IPS DF 19.7 (cell line): ENCODE data around the gene FMO3.

Experiments used
- DNase-seq: peaks from one replicate; pipeline ENCODE4 v3.0.0-alpha.2; 2013; ENCODE audit warnings: low read depth, low spot score

FMO3 gene

DNA sequence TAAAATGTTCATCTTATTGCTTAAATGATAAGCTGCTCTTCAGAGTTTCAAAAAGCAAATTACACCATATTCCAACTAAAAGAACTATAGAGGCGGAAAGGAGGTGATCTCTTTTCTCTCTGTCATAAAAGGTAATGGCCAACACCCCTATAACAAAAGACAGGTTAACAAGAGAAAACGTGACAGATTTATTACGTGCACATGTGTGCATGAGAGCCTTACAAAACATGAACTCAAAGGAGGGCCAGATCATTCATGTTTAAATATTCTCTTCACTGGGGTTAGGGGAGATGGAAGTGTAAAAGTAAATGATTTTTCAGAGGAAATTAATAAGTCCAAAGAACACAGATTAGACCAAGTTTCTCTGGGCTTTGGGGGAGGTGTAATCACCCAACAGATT lies 67.8 kb downstream of the FMO3 start:
- no peak for DNase-seq

DNA sequence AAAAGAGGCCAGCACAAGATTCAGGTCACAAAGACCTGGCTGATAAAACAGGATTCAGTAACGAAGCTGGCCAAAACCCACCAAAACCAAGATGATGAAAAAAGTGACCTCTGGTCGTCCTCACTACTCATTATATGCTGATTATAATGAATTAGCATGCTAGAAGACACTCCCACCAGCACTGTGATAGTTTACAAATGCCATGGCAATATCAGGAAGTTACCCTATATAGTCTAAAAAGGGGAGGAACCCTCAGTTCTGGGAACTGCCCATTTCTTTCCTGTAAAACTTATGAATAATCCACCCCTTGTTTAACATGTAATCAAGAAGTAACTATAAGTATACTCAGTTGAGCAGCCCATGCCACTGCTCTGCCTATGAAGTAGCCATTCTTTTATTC lies 68.4 kb downstream of the FMO3 start:
- no peak for DNase-seq

DNA sequence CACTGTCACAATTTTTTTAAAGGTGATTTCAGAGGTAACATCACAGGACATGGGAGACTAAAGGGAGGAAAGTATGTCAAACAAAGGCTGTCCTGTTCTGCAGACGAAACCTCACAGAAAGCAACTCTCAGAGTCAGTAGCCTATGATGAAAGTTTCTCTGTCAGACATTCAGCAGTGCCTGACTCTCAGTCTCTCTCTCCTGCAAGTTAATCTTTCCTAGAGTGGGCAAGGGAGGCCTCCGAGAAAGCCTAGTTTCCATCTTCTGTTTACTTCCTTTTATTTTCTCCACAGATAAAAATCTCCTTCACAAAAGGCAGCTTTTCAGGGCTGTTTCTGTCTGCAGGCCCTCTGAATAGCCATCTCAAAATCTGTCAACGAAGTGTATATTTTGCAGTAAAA lies 69.5 kb downstream of the FMO3 start:
- DNase-seq: no peak

DNA sequence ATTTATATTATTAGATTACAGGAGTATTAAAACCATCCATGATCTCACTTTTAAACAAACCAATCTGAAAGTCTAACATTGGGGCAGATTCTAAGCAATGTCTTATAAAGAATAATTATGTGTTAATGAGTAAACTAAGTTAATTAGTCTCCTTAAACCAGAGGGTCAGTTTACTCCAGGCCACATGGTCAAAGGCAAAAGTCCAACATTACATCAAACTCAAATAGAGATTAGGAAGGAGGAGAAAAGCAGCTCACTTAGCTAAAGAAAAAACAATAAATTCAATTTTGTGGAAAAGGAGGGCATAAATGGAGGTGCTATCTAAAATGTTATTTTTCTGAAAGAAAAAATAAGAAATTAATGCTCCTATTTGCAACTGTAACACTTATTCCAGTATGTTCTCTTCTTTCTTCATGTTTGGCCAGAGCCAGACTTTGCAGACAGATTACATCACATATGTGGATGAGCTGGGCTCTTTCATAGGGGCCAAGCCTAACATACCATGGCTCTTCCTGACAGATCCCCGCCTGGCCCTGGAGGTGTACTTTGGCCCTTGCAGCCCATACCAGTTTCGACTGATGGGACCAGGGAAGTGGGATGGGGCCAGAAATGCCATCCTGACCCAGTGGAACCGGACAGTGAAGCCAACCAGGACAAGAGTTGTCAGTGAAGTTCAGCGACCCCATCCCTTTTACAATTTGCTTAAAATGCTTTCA lies 70.1 kb downstream of the FMO3 start:
- DNase-seq: no peak

DNA sequence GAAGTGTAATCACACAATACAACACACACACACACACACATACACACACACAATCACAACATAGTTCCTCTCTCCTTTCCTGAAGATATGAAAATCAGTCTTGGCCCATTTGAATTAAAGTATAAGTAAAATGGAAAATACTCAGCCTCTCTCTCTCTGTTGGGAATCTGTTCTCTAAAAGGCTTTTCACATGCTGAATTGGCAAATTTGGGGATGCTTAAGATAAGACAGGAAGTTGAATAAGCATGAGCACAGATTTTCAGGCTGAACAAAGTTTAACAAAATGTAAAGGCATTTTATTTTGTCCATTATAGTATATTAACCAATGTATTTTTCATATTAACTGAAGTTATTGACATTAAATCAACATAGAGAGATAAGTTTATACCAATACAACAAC lies 70.7 kb downstream of the FMO3 start:
- no peak for DNase-seq

DNA sequence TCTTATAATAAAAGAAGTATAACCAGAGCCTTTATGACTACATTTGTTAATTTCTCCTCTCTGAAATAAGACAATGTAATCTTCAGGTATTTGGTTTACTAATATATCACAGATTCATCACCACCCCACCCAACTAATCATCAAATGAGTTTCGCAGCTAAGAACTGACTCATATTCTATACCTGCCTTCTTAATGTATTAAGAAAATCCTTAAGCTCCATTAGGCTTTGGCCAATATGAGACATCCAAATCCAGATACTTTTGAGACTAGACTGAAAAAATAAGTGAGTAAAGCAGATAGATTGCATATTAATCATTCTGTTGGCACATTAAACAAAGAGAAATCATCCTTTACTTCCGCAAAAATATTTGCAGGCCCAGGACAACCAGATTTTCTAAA lies 75.7 kb downstream of the FMO3 start:
- DNase-seq: no peak
